Fibroblast of lung (primary cell): ENCODE data around the gene EXOC2.

Experiments
- CTCF ChIP-seq, 2 donors: IDR thresholded peaks in 1 of 2; conservative IDR thresholded peaks in 1 of 2; 1 replicate in 1 of 2; 2 replicates in 1 of 2; pipeline ENCODE4 v1.5.1; 2011 to 2012; ENCODE audit warnings: low read length in 2 of 2, control low read depth in 1 of 2, inconsistent platforms in 1 of 2, low read depth in 1 of 2, mild to moderate bottlenecking in 1 of 2
- EZH2 ChIP-seq: IDR thresholded peaks from 2 replicates; pipeline ENCODE4 v1.5.1; 2012; ENCODE audit warnings: low read length, control low read depth, mild to moderate bottlenecking; ENCODE audit errors: missing control alignments

- no peak for TF ChIP-seq EZH2
- TF ChIP-seq CTCF (conservative IDR thresholded peaks at IDR 0.05 in 1 of 2, IDR thresholded peaks at IDR 0.05 in 1 of 2; ENCODE audit: low read depth in 1 of 2, low read length in 2 of 2), result no peak
These were observed 11.1 kb upstream of the EXOC2 start for GRCh38 chr6:704046-704445.
